GM13976 (cell line): ENCODE measurements around the gene GSK3B.

Experiments used
- DNase-seq: peaks from one replicate; pipeline ENCODE4 v3.0.0; 2012; ENCODE audit warnings: low spot score
- in situ Hi-C: fragments of 300-500 bp; cut with MboI; formaldehyde crosslinking; loops from one replicate; pipeline ENCODE4 v1.12.0; 2022; ENCODE audit warnings: low sequenced_read_pairs, mixed read lengths, inconsistent platforms; ENCODE audit not compliant: unreplicated experiment
- TF ChIP-seq, protein P1 (sequence below): IDR thresholded peaks from 2 replicates; pipeline ENCODE4 v1.5.1; 2012; ENCODE audit warnings: borderline replicate concordance, mild to moderate bottlenecking; ENCODE audit not compliant: insufficient read depth; ENCODE audit errors: extremely low read depth, missing control alignments, control extremely low read depth

GSK3B gene

DNA sequence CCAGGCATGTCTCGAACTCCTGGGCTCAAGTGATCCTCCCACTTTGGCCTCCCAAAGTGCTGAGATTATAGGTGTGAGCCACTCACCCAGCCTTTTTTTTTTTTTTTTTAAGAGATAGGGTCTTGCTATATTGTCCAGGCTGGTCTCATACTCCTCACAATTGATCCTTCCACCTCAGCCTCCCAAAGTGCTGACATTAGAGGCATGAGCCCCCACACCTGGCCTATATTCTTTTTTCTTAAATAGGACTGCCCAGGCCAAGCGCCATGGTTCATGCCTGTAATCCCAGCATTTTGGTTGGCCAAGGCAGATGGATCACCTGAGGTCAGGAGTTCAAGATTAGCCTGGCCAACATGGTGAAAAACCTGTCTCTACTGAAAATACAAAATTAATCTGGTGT, 299.8 kb downstream of the GSK3B start:
- DNase-seq, result no peak
- in situ Hi-C loops, result no loop called here
- TF ChIP-seq, protein P1, sequence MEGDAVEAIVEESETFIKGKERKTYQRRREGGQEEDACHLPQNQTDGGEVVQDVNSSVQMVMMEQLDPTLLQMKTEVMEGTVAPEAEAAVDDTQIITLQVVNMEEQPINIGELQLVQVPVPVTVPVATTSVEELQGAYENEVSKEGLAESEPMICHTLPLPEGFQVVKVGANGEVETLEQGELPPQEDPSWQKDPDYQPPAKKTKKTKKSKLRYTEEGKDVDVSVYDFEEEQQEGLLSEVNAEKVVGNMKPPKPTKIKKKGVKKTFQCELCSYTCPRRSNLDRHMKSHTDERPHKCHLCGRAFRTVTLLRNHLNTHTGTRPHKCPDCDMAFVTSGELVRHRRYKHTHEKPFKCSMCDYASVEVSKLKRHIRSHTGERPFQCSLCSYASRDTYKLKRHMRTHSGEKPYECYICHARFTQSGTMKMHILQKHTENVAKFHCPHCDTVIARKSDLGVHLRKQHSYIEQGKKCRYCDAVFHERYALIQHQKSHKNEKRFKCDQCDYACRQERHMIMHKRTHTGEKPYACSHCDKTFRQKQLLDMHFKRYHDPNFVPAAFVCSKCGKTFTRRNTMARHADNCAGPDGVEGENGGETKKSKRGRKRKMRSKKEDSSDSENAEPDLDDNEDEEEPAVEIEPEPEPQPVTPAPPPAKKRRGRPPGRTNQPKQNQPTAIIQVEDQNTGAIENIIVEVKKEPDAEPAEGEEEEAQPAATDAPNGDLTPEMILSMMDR, result no peak

DNA sequence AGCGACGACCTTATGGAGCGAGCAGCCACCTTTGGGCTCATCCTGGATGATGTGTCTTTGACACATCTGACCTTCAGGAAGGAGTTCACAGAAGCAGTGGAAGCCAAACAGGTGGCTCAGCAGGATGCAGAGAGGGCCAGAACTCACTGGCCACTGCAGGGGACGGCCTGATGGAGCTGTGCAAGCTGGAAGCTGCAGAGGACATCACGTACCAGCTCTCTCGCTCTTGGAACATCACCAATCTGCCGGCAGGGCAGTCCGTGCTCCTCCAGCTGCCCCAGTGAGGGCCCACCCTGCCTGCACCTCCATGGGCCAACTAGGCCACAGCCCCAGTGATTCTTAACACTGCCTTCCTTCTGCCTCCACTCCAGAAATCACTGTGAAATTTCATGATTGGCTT, 302.0 kb downstream of the GSK3B start:
- TF ChIP-seq, protein P1, result no peak
- in situ Hi-C loops, result no loop called here
- DNase-seq, result no peak

DNA sequence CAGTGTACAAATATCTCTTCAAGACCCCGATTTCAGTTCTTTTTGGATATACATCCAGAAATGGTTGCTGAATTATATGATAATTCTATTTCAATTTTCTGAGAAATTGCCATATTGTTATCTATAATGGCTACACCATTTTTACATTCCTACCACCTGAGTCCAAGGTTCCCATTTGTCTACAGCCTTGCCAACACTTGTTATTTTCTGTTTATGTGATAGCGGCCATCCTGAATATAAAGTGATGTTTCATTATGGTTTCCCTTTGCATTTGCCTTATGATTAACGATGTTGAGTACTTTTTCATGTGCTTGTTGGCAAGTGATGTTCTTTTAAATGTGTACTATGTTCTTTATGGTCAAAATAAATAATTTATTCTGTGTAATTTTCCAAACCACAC, 303.9 kb downstream of the GSK3B start:
- TF ChIP-seq, protein P1, result no peak
- no peak for DNase-seq
- in situ Hi-C loops, result no loop called here

DNA sequence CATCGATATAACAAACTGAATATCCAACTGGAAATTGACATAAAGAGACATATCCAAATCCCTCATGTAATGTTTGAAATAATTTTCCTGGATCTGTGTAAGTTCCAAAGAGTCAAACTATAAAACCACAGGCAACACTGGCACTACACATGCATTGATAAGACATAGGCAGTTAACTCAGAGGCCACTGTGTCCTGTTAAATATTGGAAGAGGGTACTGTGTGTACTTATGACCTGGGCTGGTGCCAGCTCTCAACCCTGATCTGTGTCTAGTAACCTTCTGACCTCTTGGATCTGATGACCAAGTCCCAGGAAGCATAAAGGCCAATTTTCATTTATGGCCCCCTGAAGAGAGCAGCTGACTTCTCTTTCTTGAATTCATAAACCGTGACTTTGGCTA, 307.8 kb downstream of the GSK3B start:
- TF ChIP-seq, protein P1, result no peak
- DNase-seq, result no peak
- in situ Hi-C loops, result no loop called here

DNA sequence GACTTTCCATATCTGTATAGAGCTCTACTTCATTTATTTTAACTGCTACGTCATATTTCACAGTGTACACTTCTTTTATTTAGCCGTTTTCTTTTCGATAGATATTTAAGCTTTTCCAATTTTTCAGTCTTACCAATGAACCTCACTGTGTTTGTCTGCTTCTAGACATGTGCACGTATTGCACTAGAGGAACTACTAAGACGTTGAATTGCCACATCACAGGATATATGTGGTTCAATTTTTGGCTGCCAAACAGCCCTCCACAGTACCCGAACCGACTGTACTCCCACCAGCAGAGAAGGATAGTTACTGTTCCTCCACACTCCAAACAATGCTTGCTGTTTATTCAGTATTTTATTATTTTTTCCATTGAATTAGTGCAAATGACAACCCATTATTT, 310.4 kb downstream of the GSK3B start:
- DNase-seq, result no peak
- TF ChIP-seq, protein P1, result no peak
- in situ Hi-C loops, result no loop called here

DNA sequence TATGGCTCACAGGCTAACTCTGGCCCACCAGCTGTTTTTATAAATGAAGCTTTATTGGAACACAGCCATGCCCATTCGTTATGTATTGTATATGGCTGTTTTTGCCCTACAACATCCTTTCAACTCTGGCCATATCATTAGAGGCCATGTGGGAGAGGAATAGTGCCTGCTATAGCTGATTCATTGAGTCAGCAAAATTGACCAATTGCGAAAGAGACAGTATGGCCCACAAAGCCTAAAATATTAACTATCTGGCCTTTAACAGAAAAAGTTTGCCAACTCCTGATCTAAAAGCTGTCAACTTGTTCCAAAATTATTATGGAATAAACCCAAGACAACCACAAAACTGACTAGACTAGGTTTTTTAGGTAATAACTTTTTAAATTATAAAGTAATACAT, 311.0 kb downstream of the GSK3B start:
- no peak for DNase-seq
- TF ChIP-seq, protein P1, result no peak
- in situ Hi-C loops, result no loop called here

DNA sequence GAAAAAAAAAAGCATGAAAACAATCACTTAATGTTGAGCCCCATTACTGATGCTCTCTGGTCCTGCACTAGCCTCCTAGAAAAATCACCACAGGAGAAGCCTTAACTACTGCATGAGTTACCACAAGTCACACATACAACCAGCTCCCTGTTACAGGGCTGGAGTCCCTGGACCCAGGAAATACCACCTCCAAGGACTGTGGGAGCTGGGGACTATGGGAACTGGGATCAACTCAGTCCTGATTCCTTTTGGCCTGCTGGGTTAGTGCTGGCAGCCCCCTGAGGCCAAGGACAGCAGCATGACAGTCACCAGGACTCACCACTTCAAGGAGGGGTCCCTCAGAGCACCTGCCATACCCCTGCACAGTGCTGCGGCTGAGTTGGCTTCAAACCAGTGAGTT, 311.8 kb downstream of the GSK3B start:
- in situ Hi-C loops, result no loop called here
- TF ChIP-seq, protein P1, result no peak
- DNase-seq, result no peak
